Activated naive CD4-positive, alpha-beta T cell treated with anti-CD3 and anti-CD28 coated beads for 36 hours (primary cell): ENCODE data around the gene AAGAB. TPM values are rescaled to one million over a fixed set of nuclear protein-coding genes. Genes with fewer than 3 reads are reported as not detected.
A peak's percentile ranks its signal among the peaks of the same experiment; 100 is the strongest.

ENCODE experiments used
- CTCF ChIA-PET: fragments of 350-600 bp; sonication (Branson Sonifier 250); formaldehyde crosslinking; loops from one replicate; lab custom pipeline; 2021; ENCODE audit warnings: antibody characterized with exemption; lab: Charles Lee
- DNase-seq: peaks from one replicate; pipeline ENCODE4 v3.0.0-alpha.2; 2020
- H3K27ac Mint-ChIP-seq: one replicate; pipeline ENCODE4 v1.8.0; 2021; ENCODE audit warnings: mild to moderate bottlenecking, mixed read lengths
- H3K27me3 Mint-ChIP-seq: one replicate; pipeline ENCODE4 v1.8.0; 2021; ENCODE audit warnings: low read depth, mixed read lengths
- H3K36me3 Mint-ChIP-seq: one replicate; pipeline ENCODE4 v1.8.0; 2021; ENCODE audit warnings: low read depth, mixed read lengths
- H3K4me1 Mint-ChIP-seq: one replicate; pipeline ENCODE4 v1.8.0; 2021; ENCODE audit warnings: low read depth, mixed read lengths
- H3K4me3 Mint-ChIP-seq: one replicate; pipeline ENCODE4 v1.8.0; 2021; ENCODE audit warnings: mild to moderate bottlenecking, moderate library complexity, mixed read lengths
- H3K9me3 Mint-ChIP-seq: one replicate; pipeline ENCODE4 v1.8.0; 2021; ENCODE audit warnings: mixed read lengths
- intact Hi-C: fragments of 100-400 bp; cut with micrococcal nuclease; formaldehyde crosslinking; loops from one replicate; pipeline ENCODE4 v1.15.1; 2023
- total RNA-seq, 2 experiments: library from RNA; stranded (reverse); gene quantifications; one replicate each; pipeline ENCODE4 v1.2.3, GENCODE V29; 2021

The AAGAB gene
- total RNA-seq, 2 experiments from 2014 or later = 47.2 to 48.8 TPM

DNA sequence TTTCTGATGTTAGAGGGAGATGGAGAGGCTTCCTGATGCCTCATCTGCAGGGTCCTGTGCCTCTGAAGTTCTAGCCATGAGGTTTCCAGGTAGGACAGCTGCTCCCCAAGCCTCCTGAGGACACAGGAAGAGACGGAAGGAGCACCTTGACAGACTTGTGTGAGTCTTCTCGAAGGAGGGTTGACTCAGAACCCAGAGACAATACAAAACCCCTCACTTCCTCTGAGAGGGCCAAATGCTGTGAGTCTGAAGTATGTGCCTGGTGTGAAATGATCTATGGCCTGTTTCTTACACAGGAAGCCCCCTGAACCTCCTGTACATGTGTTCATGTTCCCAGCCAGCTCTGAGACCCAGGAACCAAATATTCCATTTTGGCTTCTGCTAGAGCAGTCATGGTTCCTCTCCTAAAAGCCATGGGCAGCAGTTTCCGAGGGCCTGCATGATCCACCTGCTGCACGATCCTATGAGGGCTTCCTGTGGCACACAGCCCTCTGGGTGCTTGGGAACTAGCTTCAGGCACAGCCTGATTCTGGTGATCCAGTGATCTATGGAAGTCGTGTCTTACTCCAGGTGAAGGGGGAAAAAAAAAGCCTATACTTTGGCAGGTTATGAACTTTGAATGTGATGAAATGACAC, 62.2 kb downstream of the AAGAB start:
- Mint-ChIP-seq H3K27me3 (no peaks in the 10 kb centered on the region), H3K4me3 (no peak overlapping the region), H3K4me1 (peaks cover 3% of the 10 kb centered on the region), H3K36me3 (peaks cover 21% of the 10 kb centered on the region), H3K9me3 (no peaks in the 10 kb centered on the region), H3K27ac (no peak overlapping the region)
- CTCF ChIA-PET = no interaction called here
- intact Hi-C loops = no loop called here
- DNase-seq = no peak

DNA sequence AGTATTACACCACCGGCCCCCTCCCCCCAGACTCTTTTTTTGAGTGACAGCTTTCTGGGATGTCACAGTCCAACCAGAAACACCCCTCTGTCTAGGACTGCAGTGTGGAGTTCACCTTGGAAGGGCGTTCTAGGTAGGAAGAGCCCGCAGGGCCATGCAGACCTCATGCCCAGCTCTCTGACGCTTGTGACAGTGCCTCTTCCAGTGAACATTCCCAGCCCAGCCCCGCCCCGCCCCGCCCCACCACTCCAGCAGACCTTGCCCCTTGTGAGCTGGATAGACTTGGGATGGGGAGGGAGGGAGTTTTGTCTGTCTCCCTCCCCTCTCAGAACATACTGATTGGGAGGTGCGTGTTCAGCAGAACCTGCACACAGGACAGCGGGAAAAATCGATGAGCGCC, 63.6 kb downstream of the AAGAB start:
- Mint-ChIP-seq H3K4me3 (no peak overlapping the region), H3K36me3 (peaks cover 17% of the 10 kb centered on the region), H3K27ac (no peak overlapping the region), H3K27me3 (no peaks in the 10 kb centered on the region), H3K9me3 (no peaks in the 10 kb centered on the region), H3K4me1 (peaks cover 3% of the 10 kb centered on the region)
- DNase-seq = no peak
- CTCF ChIA-PET = no interaction called here
- intact Hi-C loops = no loop called here

DNA sequence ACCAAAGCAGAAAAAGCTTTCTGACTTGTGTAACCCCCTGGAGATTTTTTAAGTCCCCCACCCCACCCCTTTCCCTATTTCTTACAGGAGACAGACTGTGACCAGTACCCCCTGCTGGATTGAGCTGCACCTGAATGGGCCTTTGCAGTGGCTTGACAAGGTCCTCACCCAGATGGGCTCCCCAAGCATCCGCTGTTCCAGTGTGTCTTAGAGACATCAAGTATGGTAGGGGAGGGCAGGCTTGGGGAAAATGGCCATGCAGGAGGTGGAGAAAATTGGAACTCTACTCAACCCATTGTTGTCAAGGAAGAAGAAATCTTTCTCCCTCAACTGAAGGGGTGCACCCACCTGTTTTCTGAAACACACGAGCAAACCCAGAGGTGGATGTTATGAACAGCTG, 64.1 kb downstream of the AAGAB start:
- Mint-ChIP-seq H3K4me3 (no peak overlapping the region), H3K27me3 (no peaks in the 10 kb centered on the region), H3K4me1 (peaks cover 3% of the 10 kb centered on the region), H3K9me3 (no peaks in the 10 kb centered on the region), H3K27ac (no peak overlapping the region), H3K36me3 (peaks cover 13% of the 10 kb centered on the region)
- no peak for DNase-seq
- intact Hi-C loops = no loop called here
- CTCF ChIA-PET = no interaction called here

DNA sequence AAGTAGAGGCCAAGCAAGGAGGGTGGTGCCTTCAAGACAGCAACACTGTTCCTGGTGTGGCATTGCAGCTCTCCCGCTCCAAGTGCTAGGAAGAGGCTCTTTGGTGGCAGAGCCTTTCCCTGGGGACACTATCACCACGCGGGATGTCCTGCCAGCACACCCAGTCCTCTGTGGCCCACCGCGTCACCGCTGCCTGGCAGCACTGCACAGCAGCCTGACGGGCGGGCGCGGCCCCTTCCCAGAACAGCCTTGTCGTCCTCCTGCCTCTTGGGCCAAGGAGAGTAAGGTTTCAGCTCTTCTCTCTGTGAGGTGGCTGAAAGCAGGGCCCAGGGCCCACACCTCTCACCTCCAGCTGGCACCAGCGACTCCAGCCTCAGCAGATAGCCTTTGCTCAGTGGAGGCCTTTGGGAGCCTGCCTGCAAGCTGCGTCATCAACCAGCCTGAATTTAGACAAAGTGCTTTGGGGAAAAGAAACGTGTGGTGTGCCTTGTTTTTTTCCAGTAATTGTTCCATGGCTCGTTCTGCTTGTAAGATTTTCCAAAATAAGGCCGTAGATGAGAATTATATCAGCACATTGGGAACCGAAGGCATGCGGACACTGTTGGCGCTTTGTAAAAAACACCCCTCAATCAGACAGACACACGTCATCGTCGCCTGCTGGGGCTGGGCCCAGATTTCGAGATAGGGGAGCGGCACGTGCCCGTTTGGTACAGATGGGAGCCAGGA, 65.0 kb downstream of the AAGAB start:
- Mint-ChIP-seq H3K9me3 (no peaks in the 10 kb centered on the region), H3K27ac (no peak overlapping the region), H3K27me3 (no peaks in the 10 kb centered on the region), H3K4me1 (peaks cover 3% of the 10 kb centered on the region), H3K36me3 (peaks cover 16% of the 10 kb centered on the region), H3K4me3 (no peak overlapping the region)
- CTCF ChIA-PET = no interaction called here
- intact Hi-C loops = no loop called here
- DNase-seq = no peak

DNA sequence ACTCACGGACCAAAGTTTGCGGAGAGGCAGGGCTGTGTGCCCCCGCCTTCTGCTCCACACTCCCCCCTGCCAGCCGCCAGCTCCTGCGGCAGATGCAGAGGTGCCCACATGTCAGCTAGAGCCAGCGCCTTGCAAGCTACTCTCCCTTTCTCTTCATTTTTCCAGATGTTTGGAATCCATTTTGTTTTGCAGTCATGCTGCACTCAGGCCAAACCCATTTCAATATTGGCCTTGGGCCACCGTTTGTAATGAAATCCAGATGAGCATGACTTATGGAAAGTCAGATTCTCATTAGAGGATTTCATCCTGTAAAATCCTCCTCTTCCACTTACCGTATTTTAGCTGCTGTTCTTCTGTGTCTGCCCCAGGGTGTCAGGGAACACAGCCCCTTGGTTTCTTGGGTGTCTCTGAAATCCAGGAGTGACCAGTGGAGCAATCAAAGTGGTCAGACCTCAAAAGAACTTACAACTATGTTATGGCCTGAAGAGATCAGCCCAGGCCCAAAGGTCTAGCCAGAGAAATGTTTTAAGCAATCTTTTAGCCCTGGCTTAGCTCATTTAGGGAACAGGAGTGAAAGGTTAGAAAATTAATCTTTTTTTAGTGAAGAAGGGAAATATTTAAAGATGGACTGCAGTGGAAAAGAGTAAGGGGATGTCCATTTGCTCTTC, 65.8 kb downstream of the AAGAB start:
- CTCF ChIA-PET = interaction anchor here (0.5 to 1.2 kb wide), 2 partner anchors 12 to 231 kb away, joined by 3 to 4 read pairs; no protein-coding TSS in a partner anchor
- intact Hi-C loops = no loop called here
- peaks cover 3% of the 10 kb centered on the region for H3K4me1 Mint-ChIP-seq
- no peaks in the 10 kb centered on the region for H3K9me3 Mint-ChIP-seq
- no peak overlapping the region for H3K4me3 Mint-ChIP-seq
- peaks cover 12% of the 10 kb centered on the region for H3K36me3 Mint-ChIP-seq
- H3K27ac Mint-ChIP-seq = no peak overlapping the region
- no peak for DNase-seq
- H3K27me3 Mint-ChIP-seq = no peaks in the 10 kb centered on the region

DNA sequence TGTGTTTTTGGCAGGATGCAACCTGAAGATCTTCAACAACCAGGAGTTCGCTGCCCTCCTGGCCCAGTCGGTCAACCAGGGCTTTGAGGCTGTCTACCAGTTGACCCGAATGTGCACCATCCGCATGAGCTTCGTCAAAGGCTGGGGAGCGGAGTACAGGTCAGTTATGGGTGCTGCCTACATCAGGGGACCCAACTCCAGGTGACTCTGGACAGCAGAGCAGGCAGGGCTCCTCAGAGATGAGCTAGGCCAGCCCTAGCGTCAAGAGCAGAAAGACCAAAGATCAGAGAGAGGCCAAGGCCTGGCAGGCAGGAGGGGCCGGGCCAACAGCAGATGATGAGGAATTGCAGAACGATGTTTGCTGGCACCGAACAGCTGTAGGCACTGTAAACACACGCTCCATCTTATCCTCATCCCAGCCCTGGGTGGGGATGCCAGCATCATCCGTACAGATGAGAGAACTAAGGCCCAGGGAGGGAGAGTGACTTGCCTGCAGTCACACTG, 67.1 kb downstream of the AAGAB start:
- H3K4me1 Mint-ChIP-seq = peaks cover 3% of the 10 kb centered on the region
- intact Hi-C loops = no loop called here
- no peak overlapping the region for H3K27ac Mint-ChIP-seq
- no peak for DNase-seq
- no peak overlapping the region for H3K4me3 Mint-ChIP-seq
- H3K27me3 Mint-ChIP-seq = no peaks in the 10 kb centered on the region
- CTCF ChIA-PET = interaction anchor here (1.1 to 1.8 kb wide), 3 partner anchors 11 to 33 kb away, joined by 3 to 4 read pairs (median 4); no protein-coding TSS in a partner anchor
- H3K36me3 Mint-ChIP-seq = peaks cover 10% of the 10 kb centered on the region
- H3K9me3 Mint-ChIP-seq = no peaks in the 10 kb centered on the region

DNA sequence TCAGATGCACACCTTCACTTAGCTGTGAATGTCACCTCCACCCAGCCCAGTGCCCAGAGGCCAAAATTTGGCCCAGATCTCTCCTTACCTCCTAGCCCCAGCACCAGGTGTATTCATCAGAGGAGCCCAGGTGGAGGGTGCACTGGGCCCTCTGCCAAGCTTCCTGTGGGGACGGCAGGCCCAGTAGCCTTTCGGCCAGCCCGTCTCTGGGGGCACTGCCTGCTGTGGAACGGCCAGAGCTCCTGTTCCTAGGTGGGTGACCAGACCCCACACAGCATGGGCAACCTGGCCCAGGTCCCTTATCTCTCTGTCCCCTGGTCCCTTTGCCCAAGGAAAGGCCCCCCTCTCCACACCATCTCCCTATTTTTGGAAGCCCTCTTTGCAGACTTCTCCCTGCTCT, 67.8 kb downstream of the AAGAB start:
- Mint-ChIP-seq H3K9me3 (no peaks in the 10 kb centered on the region), H3K36me3 (peaks cover 10% of the 10 kb centered on the region), H3K4me3 (no peak overlapping the region), H3K4me1 (no peaks in the 10 kb centered on the region), H3K27ac (no peak overlapping the region), H3K27me3 (no peaks in the 10 kb centered on the region)
- CTCF ChIA-PET = interaction anchor here (1.1 to 1.8 kb wide), 2 partner anchors 10 to 34 kb away, joined by 3 to 4 read pairs; no protein-coding TSS in a partner anchor
- intact Hi-C loops = no loop called here
- no peak for DNase-seq

DNA sequence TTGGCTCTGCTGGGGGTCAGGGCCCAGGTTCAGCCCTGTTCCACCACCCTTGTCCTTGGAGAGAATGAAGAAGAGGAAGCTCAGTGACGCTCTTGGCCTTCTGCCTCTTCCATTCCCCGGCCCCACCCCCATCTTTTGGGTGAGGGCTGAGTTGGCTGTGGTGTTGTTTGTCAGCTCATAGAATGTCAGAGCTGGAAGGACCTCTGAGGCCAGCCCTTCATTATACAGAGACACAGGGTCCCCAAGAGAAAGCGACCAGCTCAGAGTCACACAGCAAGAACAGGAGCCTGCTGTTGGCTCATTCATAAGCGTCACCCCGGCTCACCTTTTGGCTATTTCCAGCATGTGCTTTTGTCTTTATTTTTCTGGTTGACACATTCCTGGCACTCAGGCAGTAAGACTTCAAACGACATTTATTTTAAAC, 68.2 kb downstream of the AAGAB start:
- peak overlapping the region; percentile 31 for H3K27ac Mint-ChIP-seq
- no peak for DNase-seq
- H3K27me3 Mint-ChIP-seq = no peaks in the 10 kb centered on the region
- H3K9me3 Mint-ChIP-seq = no peaks in the 10 kb centered on the region
- H3K4me1 Mint-ChIP-seq = no peaks in the 10 kb centered on the region
- intact Hi-C loops = no loop called here
- CTCF ChIA-PET = interaction anchor here (1.1 to 1.8 kb wide), 2 partner anchors 10 to 35 kb away, joined by 3 to 4 read pairs; no protein-coding TSS in a partner anchor
- H3K4me3 Mint-ChIP-seq = no peak overlapping the region
- peaks cover 10% of the 10 kb centered on the region for H3K36me3 Mint-ChIP-seq

DNA sequence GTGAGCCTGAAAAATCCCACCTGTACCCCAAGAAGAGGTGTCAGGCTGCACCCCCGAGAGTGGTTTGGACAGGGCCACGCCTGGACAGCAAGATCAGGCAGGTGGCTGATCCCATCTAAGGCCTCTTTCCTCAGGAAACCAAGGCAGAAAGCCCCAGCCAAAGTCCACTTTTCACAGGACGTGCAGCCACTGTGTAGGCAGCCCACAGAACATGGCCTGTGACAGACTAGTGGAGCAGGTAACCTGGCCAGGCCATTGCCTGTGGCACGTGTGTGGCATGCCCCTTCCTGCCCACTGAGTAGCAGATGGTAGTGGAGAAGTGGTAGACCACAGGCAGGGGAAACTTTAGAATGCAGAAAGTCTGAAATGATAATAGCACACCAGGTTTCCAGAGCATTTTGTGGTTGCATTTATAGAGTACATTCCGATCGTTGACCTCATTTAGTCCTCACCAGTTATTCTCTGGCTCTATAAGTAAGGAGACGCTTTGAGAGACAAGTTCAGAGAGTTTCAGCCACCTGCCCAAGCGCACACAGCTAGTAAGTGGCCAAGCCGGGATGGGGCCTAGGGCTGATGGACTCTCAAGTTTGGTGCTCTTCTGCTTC, 68.7 kb downstream of the AAGAB start:
- no peaks in the 10 kb centered on the region for H3K9me3 Mint-ChIP-seq
- H3K36me3 Mint-ChIP-seq = peaks cover 10% of the 10 kb centered on the region
- DNase-seq = no peak
- H3K27me3 Mint-ChIP-seq = no peaks in the 10 kb centered on the region
- CTCF ChIA-PET = no interaction called here
- H3K27ac Mint-ChIP-seq = peak overlapping the region; percentile 31
- no peaks in the 10 kb centered on the region for H3K4me1 Mint-ChIP-seq
- intact Hi-C loops = no loop called here
- H3K4me3 Mint-ChIP-seq = no peak overlapping the region

DNA sequence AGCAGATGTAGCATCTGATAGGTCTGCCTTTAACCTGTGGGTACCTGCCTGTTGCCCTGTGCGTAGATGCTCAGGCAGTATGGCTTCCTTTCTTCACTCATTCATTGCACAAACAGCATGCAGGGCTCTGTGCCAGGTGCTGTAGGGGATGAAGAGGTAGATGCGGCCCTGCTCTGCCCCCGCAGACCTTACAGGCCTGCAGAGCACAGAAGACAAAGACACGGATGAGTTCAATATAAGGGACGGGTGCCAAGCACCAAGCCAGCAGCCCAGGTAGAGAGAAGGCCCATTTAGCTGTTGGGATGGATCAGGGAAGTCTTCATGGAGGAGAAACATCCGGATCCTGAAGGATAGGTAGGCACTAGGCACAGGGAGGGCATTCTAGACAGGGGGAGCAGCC, 69.4 kb downstream of the AAGAB start:
- DNase-seq = no peak
- no peaks in the 10 kb centered on the region for H3K9me3 Mint-ChIP-seq
- peaks cover 10% of the 10 kb centered on the region for H3K36me3 Mint-ChIP-seq
- H3K4me3 Mint-ChIP-seq = no peak overlapping the region
- no peaks in the 10 kb centered on the region for H3K4me1 Mint-ChIP-seq
- intact Hi-C loops = no loop called here
- CTCF ChIA-PET = interaction anchor here (0.6 kb wide), 1 partner anchor 164 kb away, joined by 3 read pairs; no protein-coding TSS in a partner anchor
- H3K27ac Mint-ChIP-seq = peak overlapping the region; percentile 0
- H3K27me3 Mint-ChIP-seq = no peaks in the 10 kb centered on the region

DNA sequence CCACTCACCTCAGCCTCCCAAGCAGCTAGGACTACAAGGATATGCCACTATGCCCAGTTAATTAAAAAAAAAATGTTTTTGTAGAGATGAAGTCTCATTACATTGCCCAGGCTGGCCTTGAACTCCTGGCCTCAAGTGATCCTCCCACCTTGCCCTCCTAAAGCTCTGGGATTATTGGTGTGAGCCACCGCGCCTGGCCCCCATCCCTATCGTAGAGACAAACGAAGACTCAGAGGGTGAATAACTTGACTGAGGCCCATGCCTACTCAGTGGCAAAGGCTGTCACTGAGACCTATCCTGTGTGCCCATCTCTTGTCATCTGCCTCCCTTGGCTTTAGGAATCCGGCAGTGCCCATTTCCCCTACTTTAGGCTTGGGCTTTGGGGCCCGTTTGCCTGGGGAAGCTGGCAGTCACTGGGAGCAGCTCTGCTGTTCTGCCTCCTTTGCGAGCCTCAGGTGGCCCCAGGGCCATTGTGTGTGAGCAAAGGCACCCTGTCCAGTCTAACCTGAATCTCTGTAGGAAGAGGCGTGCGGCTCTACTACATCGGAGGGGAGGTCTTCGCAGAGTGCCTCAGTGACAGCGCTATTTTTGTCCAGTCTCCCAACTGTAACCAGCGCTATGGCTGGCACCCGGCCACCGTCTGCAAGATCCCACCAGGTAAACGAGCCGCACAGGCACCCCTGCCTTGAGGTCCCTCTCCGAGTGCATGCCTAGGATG, 70.1 kb downstream of the AAGAB start:
- intact Hi-C loops = no loop called here
- CTCF ChIA-PET = no interaction called here
- no peak overlapping the region for H3K27ac Mint-ChIP-seq
- H3K9me3 Mint-ChIP-seq = no peaks in the 10 kb centered on the region
- no peaks in the 10 kb centered on the region for H3K27me3 Mint-ChIP-seq
- no peak overlapping the region for H3K4me3 Mint-ChIP-seq
- DNase-seq = no peak
- H3K36me3 Mint-ChIP-seq = peaks cover 10% of the 10 kb centered on the region
- H3K4me1 Mint-ChIP-seq = no peaks in the 10 kb centered on the region
